Measurements from ENCODE around the gene MYO1B. TPM values are rescaled to one million over a fixed set of nuclear protein-coding genes. Genes with fewer than 3 reads are reported as not detected.

Gene MYO1B
- 4.1 and 4.9 TPM in 2 replicates for total RNA-seq (2014; rRNA removed; shearing (Covaris generic))

DNA sequence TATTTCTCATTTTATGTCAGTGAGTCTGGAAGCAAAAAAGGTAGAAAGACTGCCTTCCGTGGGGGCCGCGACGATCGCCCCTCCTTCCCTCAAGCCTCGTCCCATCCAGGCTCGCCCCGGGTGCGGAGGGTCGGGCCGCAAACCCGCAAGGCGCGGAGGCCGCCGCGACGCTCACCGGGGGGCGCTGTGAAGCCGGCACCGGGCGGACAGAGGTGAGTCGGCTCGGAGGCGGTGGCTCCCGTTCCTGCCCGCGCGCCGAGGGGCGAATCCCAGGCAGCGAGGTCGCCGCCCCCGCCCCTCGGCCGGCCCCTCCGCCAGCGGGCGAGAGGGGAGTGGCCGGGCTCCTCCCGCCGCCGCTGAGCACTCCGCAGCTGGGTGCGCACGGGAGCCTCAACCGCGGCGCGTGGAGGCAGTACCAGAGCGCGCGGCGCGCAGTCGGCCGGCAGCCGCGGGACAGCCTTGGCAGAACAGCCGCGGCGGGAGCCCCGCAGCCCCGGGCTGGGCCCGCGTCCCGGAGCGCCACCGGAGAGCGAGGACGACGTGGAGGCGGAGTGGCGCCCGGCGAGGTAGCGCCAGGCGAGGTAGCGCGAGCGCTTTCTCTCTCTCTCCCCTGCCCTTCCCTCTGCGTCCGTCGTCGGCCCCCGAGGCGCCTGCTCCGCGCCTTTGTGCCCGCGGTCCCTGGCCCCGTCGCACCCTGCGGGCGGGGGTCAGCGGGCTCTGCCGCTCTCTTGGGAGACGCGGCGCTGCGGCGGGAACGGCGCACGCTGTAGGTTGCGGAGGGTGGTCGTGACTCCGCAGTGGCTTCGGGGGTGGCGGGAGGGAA is at the start of gene MYO1B:
MYO1B (plus strand) TSS at position 359 of the 823 bp plus-strand sequence. CDS start 31,492 bp downstream, outside the sequence.
- no peak for DNase-seq (ENCODE audit: low spot score)

GRCh38 chr2:191197096-191197495 is 48.1 kb upstream of the MYO1B start:
- no peak for DNase-seq (ENCODE audit: low spot score)

- no peak for DNase-seq (ENCODE audit: low spot score)
Measured at GRCh38 chr2:191198271-191198670, 46.9 kb upstream of the MYO1B start.

- DNase-seq (ENCODE audit: low spot score): no peak
Measured at GRCh38 chr2:191199929-191200512, 45.2 kb upstream of the MYO1B start.

- no peak for DNase-seq (ENCODE audit: low spot score)
Measured at GRCh38 chr2:191200910-191201309, 44.3 kb upstream of the MYO1B start.

DNA sequence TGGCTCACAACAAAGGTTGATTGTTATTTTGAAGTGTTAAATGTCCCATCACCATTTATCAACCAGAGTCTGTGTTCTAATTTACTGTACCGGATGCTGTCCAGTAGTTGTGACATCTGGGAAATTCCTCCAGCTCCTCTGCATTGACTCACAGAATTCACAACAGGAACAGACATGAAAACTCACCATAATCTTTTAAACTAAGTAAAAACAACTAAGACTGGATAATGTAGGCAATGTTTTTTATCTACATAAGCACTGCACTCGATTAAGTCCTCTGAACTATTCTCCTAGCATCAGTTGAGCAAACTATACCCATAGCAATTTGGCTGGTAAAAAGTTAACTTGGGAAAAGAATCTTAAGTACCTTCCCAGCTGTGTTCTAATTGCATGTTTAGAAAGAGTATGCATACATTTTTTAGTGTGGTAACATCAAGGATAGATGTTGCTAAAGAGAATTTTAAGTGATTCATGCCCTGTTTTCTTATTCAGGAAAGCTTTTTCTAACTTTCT is 42.9 kb upstream of the MYO1B start:
- peak; percentile 81 for DNase-seq (ENCODE audit: low spot score)

DNA sequence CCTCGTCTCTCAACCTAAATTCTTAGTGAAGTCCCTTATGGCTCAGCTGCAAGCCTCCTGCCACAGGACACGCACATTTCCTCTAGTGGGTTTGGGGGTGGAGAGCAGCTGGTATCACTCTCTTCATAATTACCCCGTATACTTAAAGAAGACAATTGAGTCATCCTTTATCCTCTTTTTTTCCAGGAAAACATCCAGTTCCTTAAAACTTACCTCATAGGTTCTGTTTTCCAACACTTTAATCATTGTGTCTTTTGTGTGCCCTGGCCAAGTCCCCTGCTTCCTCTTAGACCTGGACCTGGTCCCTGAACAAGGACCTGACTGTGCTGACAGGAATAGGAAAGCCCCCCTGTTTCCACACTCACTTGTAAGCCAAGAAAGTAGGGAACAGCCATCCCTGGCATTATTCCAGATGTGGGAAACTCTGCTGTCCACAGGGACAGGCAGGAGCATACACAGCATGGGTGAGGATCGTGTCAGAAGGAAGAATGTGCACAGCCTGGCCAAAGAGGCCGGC is 42.3 kb upstream of the MYO1B start:
- DNase-seq (ENCODE audit: low spot score): peak; percentile 57

DNA sequence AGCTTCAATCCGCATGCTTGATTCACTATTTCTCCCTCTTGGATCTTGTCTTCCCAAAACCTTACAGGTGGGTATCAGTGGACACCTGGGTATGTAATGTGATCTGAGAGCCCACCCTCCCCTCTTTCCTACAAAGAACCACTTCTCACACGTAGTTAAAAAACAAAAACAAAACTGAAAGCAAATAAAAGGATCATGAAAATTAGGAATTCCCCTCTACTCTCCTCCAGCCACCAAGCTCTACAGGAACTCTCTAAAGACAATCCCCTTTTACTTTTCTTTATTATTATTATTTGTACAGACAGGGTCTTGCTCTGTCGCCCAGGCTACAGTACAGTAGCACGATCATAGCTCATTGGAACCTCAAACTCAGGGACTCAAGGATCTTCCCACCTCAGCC is 40.8 kb upstream of the MYO1B start:
- DNase-seq (ENCODE audit: low spot score): no peak

DNA sequence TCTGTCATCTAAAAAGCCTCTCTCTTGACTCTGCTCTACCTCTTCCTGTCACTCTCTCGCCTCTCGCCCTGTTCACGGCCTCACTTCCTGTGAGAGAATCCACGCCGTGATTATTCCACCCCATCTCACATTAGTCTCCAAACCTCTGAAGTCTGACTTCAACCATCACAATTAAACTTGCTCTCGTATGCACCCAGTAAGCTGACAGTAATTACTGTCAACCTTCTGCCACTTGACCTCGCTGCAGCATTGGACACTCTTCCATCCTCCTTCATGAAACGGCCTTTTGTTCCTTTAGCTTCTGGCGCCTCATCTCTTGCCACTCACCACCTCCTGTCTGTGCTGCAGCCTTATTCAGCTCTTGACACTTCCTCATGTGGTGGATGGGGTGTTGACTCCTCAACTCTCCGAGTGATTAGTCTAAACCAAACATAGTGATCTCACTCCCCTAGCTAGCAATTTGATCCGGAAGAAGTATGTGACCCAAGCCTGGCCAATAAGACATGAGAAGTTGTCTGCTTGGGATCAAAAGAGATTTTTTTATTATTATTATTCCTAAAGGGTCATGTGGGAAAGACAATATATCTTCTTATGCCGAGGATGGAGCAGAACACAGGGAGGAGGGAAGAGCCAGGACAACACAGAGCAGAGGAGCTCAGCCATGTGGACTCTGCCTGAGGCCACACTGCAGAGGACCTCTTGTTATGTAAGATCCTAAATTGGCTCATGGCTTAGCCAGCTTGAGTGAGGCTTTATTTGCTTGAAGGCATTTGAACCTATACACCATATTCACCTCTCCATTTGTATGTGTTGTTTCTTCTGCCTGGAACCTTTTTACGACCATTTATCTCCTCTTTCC is 38.4 kb upstream of the MYO1B start:
- no peak for DNase-seq (ENCODE audit: low spot score)

DNA sequence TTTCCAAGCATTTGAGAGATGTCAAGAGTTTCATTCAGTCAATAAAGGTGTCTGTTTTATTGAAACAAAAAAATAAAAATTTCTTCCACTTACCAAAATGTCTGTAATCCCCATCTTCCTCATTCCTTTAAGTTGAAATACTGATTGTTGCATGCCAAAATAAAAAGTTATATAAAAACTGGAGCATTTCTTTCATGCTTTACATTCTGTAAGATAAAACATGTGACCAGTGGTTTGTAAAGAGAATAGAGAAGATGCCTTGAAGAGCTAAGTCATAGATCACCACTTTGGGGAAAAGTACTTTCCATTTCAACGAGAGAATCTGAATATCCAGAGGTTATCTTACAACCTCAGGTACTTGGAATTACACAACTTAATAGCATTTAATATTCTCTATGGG is 35.9 kb upstream of the MYO1B start:
- no peak for DNase-seq (ENCODE audit: low spot score)

DNA sequence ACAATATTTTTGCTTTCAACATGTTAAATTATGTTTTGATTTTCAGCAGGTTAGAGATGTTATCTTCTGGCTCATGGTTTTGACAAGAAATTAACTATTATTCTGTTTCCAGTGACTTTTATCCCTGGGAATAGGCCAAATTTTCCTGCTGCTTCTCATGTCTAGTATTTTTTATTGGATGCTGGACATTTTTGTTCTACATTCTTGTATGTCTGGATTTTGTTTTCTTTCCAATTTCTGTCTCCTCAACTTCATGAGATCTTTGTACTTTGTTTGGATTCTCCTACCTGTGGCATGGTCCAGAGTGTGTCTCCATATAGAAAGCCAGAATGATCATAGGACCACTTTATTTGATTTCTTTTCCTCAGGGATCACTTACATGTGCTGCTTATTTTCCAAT is 33.1 kb upstream of the MYO1B start:
- no peak for DNase-seq (ENCODE audit: low spot score)

DNA sequence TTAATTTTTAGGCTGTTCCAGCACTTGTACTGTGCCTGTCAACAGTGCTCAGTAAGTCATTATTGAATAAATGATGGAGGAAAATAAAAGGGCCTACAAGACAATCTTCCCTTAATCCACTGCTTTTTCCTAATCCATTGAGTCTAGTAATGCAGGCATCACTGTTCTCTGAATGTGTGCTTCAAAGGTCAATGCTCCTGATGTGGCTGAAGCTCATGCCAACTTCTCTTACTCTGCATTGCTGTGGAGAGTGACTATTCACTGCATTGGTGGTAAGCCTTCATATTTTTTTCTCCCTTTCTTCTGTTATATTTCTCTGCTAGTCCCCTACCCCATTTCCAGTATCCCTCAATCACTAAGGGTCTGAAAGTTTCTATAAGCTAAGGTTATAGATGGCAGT is 31.9 kb upstream of the MYO1B start:
- no peak for DNase-seq (ENCODE audit: low spot score)

GRCh38 chr2:191215230-191215629 is 30.0 kb upstream of the MYO1B start:
- DNase-seq (ENCODE audit: low spot score): no peak

DNA sequence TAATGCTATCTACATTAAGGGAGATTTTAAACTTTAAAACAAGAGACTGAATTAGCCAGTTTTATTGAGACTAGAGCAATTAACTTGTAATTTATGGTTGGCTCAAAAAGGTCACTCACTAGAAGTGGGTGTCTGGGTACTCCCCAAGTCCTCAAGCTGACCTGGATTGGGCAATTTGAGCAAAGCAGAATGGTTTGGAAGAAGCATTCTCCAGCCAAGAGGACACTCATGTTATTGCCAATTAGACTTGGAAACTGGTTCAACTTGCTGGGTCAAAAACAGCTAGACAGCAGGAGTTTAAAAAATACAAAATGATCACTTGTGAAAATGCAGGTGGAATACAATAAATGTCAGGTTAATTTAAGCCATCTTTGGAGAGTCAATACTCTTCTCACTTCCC is 29.5 kb upstream of the MYO1B start:
- no peak for DNase-seq (ENCODE audit: low spot score)

GRCh38 chr2:191217580-191217979 is 27.6 kb upstream of the MYO1B start:
- peak; percentile 93 for DNase-seq (ENCODE audit: low spot score)

GRCh38 chr2:191218292-191218898 is 26.8 kb upstream of the MYO1B start:
- peak; percentile 91 for DNase-seq (ENCODE audit: low spot score)

DNA sequence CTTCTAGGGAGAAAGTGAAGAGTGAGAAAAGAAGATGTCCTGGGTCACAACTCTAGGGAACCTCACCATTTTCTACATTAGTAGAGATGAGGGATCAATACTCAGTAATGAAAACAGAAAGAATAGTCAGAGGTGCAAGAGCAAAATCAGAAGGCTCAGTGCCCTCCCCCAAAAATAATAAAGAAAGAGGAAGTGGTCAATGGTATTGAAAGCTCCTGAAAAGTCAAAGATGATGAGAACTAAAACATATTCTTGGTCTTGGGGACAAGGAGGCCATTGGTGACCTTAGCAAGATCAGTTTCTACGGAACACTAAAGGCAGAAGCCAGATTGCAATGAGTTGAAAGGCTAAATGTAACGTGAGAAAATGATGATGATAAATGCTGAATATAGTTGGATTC is 24.5 kb upstream of the MYO1B start:
- no peak for DNase-seq (ENCODE audit: low spot score)

DNA sequence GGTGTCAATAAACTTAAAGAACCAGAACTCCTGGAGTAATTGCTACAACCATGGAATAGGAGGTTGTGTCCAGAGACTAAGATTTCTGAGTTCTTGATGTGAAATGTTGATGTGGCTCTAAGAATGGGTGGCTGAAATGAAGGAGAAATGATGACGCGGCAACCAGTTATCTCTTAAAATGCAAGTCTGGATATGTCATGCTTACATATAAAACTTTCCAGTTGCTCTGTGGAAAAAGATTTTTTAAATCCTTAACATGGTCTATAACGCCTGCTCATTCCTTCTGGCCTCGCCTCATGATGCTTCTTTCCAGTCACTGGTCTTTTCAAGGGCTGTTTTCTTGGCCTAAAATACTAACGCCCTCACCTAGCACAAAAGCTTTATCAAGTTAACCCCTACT is 23.5 kb upstream of the MYO1B start:
- no peak for DNase-seq (ENCODE audit: low spot score)

DNA sequence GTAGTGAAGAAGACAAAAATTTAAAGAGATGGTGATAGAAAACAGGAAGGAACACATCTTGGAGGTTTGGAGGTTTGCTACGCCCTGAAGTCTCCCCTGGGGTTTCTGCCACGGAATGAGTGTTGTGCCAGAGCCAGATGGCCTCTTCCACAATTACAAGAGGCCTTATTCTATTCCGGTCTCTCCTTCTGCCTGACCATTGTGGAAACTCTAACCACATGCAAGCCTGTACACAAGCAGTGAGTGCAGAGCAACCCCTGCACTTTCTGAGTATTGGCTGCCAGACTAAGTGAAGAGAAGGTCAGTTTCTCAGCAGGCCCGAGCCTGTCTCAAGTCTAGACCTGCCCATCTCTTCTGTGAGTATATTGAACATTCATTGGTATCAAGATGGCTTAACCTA is 22.7 kb upstream of the MYO1B start:
- DNase-seq (ENCODE audit: low spot score): no peak

- DNase-seq (ENCODE audit: low spot score): no peak
Measured at GRCh38 chr2:191222952-191223351, 22.3 kb upstream of the MYO1B start.

- no peak for DNase-seq (ENCODE audit: low spot score)
Measured at GRCh38 chr2:191225126-191225525, 20.1 kb upstream of the MYO1B start.

- DNase-seq (ENCODE audit: low spot score): no peak
Measured at GRCh38 chr2:191225690-191226089, 19.5 kb upstream of the MYO1B start.
